ENCODE measurements around the gene COPRS. TPM values are rescaled to one million over a fixed set of nuclear protein-coding genes. Genes with fewer than 3 reads are reported as not detected.

The COPRS gene
- 10 to 100 TPM; 59.0 to 82.7 (median 62.6) TPM for total RNA-seq

- TF ChIP-seq CTCF (IDR thresholded peaks at IDR 0.05; ENCODE audit: low read depth): no peak
Measured at GRCh38 chr17:31858642-31859486, at the start of gene COPRS. COPRS (minus strand) TSS chr17:31859244; CDS start chr17:31859199, 45 bp downstream.

- no peak for TF ChIP-seq CTCF (IDR thresholded peaks at IDR 0.05; ENCODE audit: low read depth)
Measured at GRCh38 chr17:31908386-31908785, 49.3 kb upstream of the COPRS start.

- no peak for TF ChIP-seq CTCF (IDR thresholded peaks at IDR 0.05; ENCODE audit: low read depth)
Measured at GRCh38 chr17:31907342-31907962, 48.4 kb upstream of the COPRS start.

- no peak for TF ChIP-seq CTCF (IDR thresholded peaks at IDR 0.05; ENCODE audit: low read depth)
Measured at GRCh38 chr17:31903401-31903800, 44.4 kb upstream of the COPRS start.

GRCh38 chr17:31902693-31903092 lies 43.6 kb upstream of the COPRS start:
- no peak for TF ChIP-seq CTCF (IDR thresholded peaks at IDR 0.05; ENCODE audit: low read depth)

GRCh38 chr17:31900877-31901276 lies 41.8 kb upstream of the COPRS start:
- no peak for TF ChIP-seq CTCF (IDR thresholded peaks at IDR 0.05; ENCODE audit: low read depth)

- no peak for TF ChIP-seq CTCF (IDR thresholded peaks at IDR 0.05; ENCODE audit: low read depth)
Measured at GRCh38 chr17:31888124-31888523, 29.1 kb upstream of the COPRS start.

Data from subcutaneous adipose tissue (tissue), 4 donors.